ENCODE measurements around the gene KRT35.

The KRT35 gene

DNA sequence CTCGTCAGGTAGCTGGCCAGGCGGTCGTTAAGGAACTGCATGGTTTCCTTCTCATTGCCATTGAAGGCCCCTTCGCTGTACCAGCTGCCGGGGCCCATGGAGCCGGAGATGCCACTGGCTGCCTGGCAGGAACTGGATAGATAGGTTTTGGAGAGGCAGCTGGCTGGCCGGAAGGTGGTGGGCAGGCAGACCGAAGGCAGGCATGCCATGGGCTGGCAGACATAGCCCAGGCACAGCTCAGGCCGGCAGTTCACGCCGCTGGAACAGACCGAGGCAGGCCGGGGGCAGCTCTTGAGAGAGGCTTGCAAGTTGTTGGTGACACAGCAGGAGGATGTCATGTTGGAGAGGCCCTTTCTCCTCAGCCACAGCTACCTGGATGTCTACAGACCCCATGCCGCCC is 14.0 kb downstream of the KRT35 start, which contains the start of gene KRT32:
KRT32 (minus strand) TSS at position 399 of the 400 bp plus-strand sequence; CDS start at position 338, 61 bp downstream.
- TF ChIP-seq, protein P1, sequence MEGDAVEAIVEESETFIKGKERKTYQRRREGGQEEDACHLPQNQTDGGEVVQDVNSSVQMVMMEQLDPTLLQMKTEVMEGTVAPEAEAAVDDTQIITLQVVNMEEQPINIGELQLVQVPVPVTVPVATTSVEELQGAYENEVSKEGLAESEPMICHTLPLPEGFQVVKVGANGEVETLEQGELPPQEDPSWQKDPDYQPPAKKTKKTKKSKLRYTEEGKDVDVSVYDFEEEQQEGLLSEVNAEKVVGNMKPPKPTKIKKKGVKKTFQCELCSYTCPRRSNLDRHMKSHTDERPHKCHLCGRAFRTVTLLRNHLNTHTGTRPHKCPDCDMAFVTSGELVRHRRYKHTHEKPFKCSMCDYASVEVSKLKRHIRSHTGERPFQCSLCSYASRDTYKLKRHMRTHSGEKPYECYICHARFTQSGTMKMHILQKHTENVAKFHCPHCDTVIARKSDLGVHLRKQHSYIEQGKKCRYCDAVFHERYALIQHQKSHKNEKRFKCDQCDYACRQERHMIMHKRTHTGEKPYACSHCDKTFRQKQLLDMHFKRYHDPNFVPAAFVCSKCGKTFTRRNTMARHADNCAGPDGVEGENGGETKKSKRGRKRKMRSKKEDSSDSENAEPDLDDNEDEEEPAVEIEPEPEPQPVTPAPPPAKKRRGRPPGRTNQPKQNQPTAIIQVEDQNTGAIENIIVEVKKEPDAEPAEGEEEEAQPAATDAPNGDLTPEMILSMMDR (conservative IDR thresholded peaks at IDR 0.05; ENCODE audit: low read length) = no peak
- no peak within 1 kb of the TSS for H3K4me3 ChIP-seq (ENCODE audit: low read length)
- no peak for DNase-seq (ENCODE audit: low read depth)

DNA sequence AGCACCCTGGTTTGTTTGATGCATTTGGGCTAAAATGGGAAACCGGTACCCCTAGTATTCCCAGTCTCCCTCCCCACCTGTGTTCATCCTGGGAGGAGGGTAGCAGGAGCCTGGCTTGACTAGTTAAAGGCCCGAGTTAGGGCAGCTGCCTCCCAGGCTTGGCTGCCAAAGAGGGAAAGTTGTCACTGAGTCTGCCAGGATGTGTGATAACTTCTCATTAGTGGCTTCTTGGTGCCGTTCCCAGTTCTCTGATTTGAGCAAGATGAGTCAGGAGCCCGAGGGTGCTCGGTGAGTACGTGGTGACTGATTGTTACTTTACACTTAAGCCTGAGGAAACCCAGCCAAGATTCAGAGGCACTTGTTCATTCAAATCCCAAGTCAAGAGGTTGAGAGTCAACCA is 16.3 kb downstream of the KRT35 start:
- no peak overlapping the region for H3K4me3 ChIP-seq (ENCODE audit: low read length)
- DNase-seq (ENCODE audit: low read depth) = peak; percentile 96
- TF ChIP-seq, protein P1 (conservative IDR thresholded peaks at IDR 0.05; ENCODE audit: low read length) = no peak

DNA sequence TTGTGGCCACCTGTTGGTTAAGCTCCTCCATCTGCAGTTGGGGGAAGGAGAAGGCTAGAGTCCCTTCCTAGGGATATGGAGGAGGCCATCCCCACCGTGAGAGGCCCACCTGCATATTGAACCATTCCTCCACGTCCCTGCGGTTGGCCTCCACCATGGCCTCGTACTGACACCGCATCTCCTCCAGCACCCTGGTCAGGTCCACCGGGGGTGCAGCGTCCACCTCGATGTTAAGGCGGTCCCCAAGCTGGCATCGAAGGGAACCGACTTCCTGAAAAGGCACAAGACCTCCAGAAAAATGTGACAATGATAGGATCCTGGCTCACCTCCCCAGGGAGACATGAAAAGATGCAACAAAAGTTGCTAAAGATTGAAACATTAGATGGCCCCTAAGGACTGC is 16.8 kb downstream of the KRT35 start:
- TF ChIP-seq, protein P1 (conservative IDR thresholded peaks at IDR 0.05; ENCODE audit: low read length) = no peak
- H3K4me3 ChIP-seq (ENCODE audit: low read length) = no peak overlapping the region
- DNase-seq (ENCODE audit: low read depth) = no peak

DNA sequence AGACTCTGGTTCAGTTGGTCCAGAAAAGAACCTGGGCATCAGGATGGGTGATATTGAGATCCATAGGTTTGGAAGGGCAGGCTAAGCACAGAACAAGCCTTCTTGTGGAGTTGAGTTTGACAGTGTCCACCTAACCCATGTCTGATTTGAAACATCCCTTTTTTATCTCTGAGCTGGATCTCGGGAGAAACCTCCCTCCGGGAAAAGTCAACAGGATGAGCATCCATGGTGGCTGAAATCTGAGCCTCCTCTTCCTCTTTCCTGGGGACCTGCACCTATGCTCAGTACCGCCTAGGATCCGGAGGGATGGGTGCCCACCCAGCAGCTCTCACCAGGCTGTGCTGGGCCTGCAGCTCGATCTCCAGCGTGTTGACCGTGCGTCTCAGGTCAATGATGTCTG is 17.2 kb downstream of the KRT35 start:
- TF ChIP-seq, protein P1 (conservative IDR thresholded peaks at IDR 0.05; ENCODE audit: low read length) = no peak
- H3K4me3 ChIP-seq (ENCODE audit: low read length) = no peak overlapping the region
- DNase-seq (ENCODE audit: low read depth) = no peak

DNA sequence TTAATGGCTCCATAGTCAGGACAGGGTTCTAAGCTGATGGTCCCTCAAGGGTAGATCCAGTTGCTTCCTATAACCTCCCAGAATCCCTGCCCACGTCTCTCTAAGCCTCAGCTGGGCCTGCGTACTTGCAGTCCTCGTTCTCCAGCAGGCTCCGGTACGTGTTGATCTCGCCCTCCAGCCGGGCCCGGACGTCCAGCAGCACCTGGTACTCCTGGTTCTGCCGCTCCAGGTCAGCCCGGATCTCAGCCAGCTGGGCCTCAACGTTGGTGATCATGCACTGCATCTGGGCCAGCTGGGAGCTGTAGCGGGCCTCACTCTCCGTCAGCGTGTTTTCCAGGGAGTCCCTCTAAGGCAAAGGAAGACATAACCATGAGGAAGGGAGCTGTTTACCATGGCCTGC is 18.2 kb downstream of the KRT35 start:
- no peak for DNase-seq (ENCODE audit: low read depth)
- H3K4me3 ChIP-seq (ENCODE audit: low read length) = no peak overlapping the region
- TF ChIP-seq, protein P1 (conservative IDR thresholded peaks at IDR 0.05; ENCODE audit: low read length) = no peak

DNA sequence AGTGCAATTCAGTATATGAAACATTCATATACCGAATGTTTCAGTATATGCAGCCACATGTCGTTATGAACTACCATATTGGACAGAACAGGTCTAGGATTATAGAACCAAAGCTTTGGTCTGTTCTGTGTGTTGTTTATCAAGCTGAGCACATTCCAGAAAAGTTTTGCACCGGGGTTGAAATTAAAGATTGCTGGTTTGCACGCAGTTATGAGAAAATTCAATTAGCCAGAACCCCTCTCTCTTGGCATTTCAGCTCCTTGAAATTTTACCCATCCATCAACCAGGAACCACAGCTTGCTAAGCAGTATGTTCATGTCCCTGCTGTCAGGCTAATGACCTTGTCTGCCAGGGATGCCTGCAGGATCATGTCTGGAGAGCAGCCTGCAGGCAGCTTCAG is 23.3 kb downstream of the KRT35 start:
- H3K4me3 ChIP-seq (ENCODE audit: low read length) = no peak overlapping the region
- peak; percentile 52 for DNase-seq (ENCODE audit: low read depth)
- TF ChIP-seq, protein P1 (conservative IDR thresholded peaks at IDR 0.05; ENCODE audit: low read length) = no peak

DNA sequence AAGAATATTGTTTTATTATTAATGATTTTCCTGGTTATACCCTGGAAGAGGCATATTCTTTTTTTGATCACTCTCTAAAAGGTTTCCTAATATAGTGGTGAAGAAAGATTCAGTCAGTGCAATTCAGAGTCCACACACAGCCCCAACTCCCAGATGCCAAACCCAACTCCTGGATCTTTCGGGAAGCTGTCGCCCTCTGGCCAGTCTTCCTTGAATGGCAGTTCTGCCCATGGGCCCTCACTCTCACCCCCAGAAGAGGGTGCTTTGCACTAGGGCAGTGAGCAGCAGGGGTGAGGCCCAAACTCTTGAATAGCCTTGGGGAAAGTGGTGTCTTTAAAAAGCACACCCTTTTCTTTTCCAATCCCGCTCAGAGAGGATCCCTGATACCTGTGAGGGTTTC is 24.7 kb downstream of the KRT35 start:
- TF ChIP-seq, protein P1 (conservative IDR thresholded peaks at IDR 0.05; ENCODE audit: low read length) = peak; percentile 32; the same call in 1 of the 2 replicates
- H3K4me3 ChIP-seq (ENCODE audit: low read length) = no peak overlapping the region
- DNase-seq (ENCODE audit: low read depth) = peak; percentile 35
